ENCODE measurements around the gene CUL5.

DNA sequence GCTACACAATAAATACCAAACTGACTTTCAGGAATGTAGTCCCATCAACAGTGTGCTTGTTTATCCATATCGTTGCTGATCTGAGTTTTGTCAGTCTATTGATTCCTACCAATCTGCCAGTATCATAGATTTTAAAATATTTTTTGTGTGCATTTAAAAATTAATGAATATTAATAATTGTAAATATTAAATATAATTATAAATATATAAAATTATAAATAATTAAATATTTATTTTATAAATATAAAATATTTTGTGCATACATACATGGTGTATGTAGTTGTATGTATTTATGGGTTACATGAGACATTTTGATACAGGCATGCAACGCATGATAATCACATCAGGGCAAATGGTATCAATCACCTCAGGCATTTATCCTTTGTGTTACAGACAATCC, 53.6 kb downstream of the CUL5 start:
- TF ChIP-seq ZNF501 (tag by site-specific recombination; IDR thresholded peaks at IDR 0.05): no peak
- TF ChIP-seq, protein P1, sequence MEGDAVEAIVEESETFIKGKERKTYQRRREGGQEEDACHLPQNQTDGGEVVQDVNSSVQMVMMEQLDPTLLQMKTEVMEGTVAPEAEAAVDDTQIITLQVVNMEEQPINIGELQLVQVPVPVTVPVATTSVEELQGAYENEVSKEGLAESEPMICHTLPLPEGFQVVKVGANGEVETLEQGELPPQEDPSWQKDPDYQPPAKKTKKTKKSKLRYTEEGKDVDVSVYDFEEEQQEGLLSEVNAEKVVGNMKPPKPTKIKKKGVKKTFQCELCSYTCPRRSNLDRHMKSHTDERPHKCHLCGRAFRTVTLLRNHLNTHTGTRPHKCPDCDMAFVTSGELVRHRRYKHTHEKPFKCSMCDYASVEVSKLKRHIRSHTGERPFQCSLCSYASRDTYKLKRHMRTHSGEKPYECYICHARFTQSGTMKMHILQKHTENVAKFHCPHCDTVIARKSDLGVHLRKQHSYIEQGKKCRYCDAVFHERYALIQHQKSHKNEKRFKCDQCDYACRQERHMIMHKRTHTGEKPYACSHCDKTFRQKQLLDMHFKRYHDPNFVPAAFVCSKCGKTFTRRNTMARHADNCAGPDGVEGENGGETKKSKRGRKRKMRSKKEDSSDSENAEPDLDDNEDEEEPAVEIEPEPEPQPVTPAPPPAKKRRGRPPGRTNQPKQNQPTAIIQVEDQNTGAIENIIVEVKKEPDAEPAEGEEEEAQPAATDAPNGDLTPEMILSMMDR (tag by site-specific recombination; IDR thresholded peaks at IDR 0.05): no peak
- TF ChIP-seq HOXA7 (CRISPR knock-in tag; IDR thresholded peaks at IDR 0.05; ENCODE audit: borderline replicate concordance): no peak
- TF ChIP-seq, protein P2, sequence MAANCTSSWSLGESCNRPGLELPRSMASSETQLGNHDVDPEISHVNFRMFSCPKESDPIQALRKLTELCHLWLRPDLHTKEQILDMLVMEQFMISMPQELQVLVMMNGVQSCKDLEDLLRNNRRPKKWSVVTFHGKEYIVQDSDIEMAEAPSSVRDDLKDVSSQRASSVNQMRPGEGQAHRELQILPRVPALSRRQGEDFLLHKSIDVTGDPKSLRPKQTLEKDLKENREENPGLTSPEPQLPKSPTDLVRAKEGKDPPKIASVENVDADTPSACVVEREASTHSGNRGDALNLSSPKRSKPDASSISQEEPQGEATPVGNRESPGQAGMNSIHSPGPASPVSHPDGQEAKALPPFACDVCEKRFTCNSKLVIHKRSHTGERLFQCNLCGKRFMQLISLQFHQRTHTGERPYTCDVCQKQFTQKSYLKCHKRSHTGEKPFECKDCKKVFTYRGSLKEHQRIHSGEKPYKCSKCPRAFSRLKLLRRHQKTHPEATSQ (tag by site-specific recombination; IDR thresholded peaks at IDR 0.05): no peak
- TF ChIP-seq, protein P3, sequence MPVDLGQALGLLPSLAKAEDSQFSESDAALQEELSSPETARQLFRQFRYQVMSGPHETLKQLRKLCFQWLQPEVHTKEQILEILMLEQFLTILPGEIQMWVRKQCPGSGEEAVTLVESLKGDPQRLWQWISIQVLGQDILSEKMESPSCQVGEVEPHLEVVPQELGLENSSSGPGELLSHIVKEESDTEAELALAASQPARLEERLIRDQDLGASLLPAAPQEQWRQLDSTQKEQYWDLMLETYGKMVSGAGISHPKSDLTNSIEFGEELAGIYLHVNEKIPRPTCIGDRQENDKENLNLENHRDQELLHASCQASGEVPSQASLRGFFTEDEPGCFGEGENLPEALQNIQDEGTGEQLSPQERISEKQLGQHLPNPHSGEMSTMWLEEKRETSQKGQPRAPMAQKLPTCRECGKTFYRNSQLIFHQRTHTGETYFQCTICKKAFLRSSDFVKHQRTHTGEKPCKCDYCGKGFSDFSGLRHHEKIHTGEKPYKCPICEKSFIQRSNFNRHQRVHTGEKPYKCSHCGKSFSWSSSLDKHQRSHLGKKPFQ (tag by site-specific recombination; IDR thresholded peaks at IDR 0.05): no peak
- no peak for TF ChIP-seq HOXC10 (CRISPR knock-in tag; IDR thresholded peaks at IDR 0.05)
- TF ChIP-seq, protein P4, sequence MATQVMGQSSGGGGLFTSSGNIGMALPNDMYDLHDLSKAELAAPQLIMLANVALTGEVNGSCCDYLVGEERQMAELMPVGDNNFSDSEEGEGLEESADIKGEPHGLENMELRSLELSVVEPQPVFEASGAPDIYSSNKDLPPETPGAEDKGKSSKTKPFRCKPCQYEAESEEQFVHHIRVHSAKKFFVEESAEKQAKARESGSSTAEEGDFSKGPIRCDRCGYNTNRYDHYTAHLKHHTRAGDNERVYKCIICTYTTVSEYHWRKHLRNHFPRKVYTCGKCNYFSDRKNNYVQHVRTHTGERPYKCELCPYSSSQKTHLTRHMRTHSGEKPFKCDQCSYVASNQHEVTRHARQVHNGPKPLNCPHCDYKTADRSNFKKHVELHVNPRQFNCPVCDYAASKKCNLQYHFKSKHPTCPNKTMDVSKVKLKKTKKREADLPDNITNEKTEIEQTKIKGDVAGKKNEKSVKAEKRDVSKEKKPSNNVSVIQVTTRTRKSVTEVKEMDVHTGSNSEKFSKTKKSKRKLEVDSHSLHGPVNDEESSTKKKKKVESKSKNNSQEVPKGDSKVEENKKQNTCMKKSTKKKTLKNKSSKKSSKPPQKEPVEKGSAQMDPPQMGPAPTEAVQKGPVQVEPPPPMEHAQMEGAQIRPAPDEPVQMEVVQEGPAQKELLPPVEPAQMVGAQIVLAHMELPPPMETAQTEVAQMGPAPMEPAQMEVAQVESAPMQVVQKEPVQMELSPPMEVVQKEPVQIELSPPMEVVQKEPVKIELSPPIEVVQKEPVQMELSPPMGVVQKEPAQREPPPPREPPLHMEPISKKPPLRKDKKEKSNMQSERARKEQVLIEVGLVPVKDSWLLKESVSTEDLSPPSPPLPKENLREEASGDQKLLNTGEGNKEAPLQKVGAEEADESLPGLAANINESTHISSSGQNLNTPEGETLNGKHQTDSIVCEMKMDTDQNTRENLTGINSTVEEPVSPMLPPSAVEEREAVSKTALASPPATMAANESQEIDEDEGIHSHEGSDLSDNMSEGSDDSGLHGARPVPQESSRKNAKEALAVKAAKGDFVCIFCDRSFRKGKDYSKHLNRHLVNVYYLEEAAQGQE (tag by site-specific recombination; IDR thresholded peaks at IDR 0.05): no peak
- TF ChIP-seq ZNF155 (tag by site-specific recombination; IDR thresholded peaks at IDR 0.05): no peak
- no peak for TF ChIP-seq ZNF670 (tag by site-specific recombination; IDR thresholded peaks at IDR 0.05; ENCODE audit: low read depth)
- TF ChIP-seq ZNF341 (tag by site-specific recombination; IDR thresholded peaks at IDR 0.05; ENCODE audit: low read depth): no peak
- TF ChIP-seq KLF9 (tag by site-specific recombination; IDR thresholded peaks at IDR 0.05; ENCODE audit: low read depth): no peak

Data from HEK293 (cell line).